ENCODE measurements around the gene KRTAP20-2. TPM values are rescaled to one million over a fixed set of nuclear protein-coding genes. Genes with fewer than 3 reads are reported as not detected.

Gene KRTAP20-2
- total RNA-seq, 2 experiments from 2014 or later, result not detected

GRCh38 chr21:30623362-30623761, 11.6 kb upstream of the KRTAP20-2 start:
- Mint-ChIP-seq H3K27ac (no peak overlapping the region), H3K4me3 (no peak overlapping the region), H3K9me3 (ENCODE audit: low read depth) (no peaks in the 10 kb centered on the region), H3K27me3 (no peaks in the 10 kb centered on the region), H3K4me1 (no peaks in the 10 kb centered on the region), H3K36me3 (ENCODE audit: low read depth) (no peaks in the 10 kb centered on the region)
- ATAC-seq, result no peak
- intact Hi-C loops (cut with DNase I, micrococcal nuclease), result no loop called here
- ChIA-PET POLR2A (no interaction called here), CTCF (no interaction called here)
- DNase-seq, result no peak

GRCh38 chr21:30625449-30626165, 9.4 kb upstream of the KRTAP20-2 start:
- ATAC-seq, result no peak
- DNase-seq, result no peak
- H3K27me3 Mint-ChIP-seq, result no peaks in the 10 kb centered on the region
- ChIA-PET POLR2A (no interaction called here), CTCF (no interaction called here)
- H3K4me1 Mint-ChIP-seq, result no peaks in the 10 kb centered on the region
- H3K4me3 Mint-ChIP-seq, result no peak overlapping the region
- no peak overlapping the region for H3K27ac Mint-ChIP-seq
- no peaks in the 10 kb centered on the region for H3K9me3 Mint-ChIP-seq (ENCODE audit: low read depth)
- intact Hi-C loops (cut with DNase I, micrococcal nuclease), result no loop called here
- H3K36me3 Mint-ChIP-seq (ENCODE audit: low read depth), result no peaks in the 10 kb centered on the region

- intact Hi-C loops (cut with DNase I, micrococcal nuclease), result no loop called here
- Mint-ChIP-seq H3K4me3 (no peak overlapping the region), H3K36me3 (ENCODE audit: low read depth) (no peaks in the 10 kb centered on the region), H3K4me1 (no peaks in the 10 kb centered on the region), H3K9me3 (ENCODE audit: low read depth) (no peaks in the 10 kb centered on the region), H3K27ac (no peak overlapping the region), H3K27me3 (no peaks in the 10 kb centered on the region)
- ChIA-PET CTCF (no interaction called here), POLR2A (no interaction called here)
- DNase-seq (no peak), ATAC-seq (no peak)
Measured at GRCh38 chr21:30628109-30628508, 6.9 kb upstream of the KRTAP20-2 start.

GRCh38 chr21:30629200-30629599, 5.8 kb upstream of the KRTAP20-2 start:
- Mint-ChIP-seq H3K27me3 (no peaks in the 10 kb centered on the region), H3K27ac (no peak overlapping the region), H3K4me3 (no peak overlapping the region), H3K4me1 (no peaks in the 10 kb centered on the region), H3K9me3 (ENCODE audit: low read depth) (no peaks in the 10 kb centered on the region), H3K36me3 (ENCODE audit: low read depth) (no peaks in the 10 kb centered on the region)
- POLR2A ChIA-PET, result no interaction called here
- intact Hi-C loops (cut with DNase I, micrococcal nuclease), result no loop called here
- CTCF ChIA-PET, result no interaction called here
- no peak for ATAC-seq
- DNase-seq, result no peak

GRCh38 chr21:30638686-30639085, 3.7 kb downstream of the KRTAP20-2 start:
- POLR2A ChIA-PET, result no interaction called here
- DNase-seq (no peak), ATAC-seq (no peak)
- Mint-ChIP-seq H3K4me3 (no peak overlapping the region), H3K27me3 (no peaks in the 10 kb centered on the region), H3K27ac (no peak overlapping the region), H3K4me1 (no peaks in the 10 kb centered on the region), H3K9me3 (ENCODE audit: low read depth) (no peaks in the 10 kb centered on the region), H3K36me3 (ENCODE audit: low read depth) (no peaks in the 10 kb centered on the region)
- CTCF ChIA-PET, result no interaction called here
- intact Hi-C loops (cut with DNase I, micrococcal nuclease), result no loop called here

- Mint-ChIP-seq H3K36me3 (ENCODE audit: low read depth) (no peaks in the 10 kb centered on the region), H3K27me3 (peaks cover 2% of the 10 kb centered on the region), H3K27ac (no peak within 1 kb of the TSS), H3K4me3 (no peak within 1 kb of the TSS), H3K4me1 (no peaks in the 10 kb centered on the region), H3K9me3 (ENCODE audit: low read depth) (no peaks in the 10 kb centered on the region)
- intact Hi-C loops (cut with DNase I, micrococcal nuclease), result no loop called here
- ChIA-PET POLR2A (no interaction called here), CTCF (interaction anchor here (0.6 kb wide), 1 partner anchor 917 kb away, joined by 3 read pairs; no protein-coding TSS in a partner anchor)
- no peak for ATAC-seq
- DNase-seq, result no peak
Measured at GRCh38 chr21:30642564-30642963, 7.6 kb downstream of the KRTAP20-2 start, which contains the start of gene KRTAP20-3. Gene KRTAP20-3, plus strand, starts transcription at chr21:30642864.

GRCh38 chr21:30646904-30647414, 12.0 kb downstream of the KRTAP20-2 start:
- ATAC-seq (no peak), DNase-seq (no peak)
- CTCF ChIA-PET, result no interaction called here
- Mint-ChIP-seq H3K27me3 (peaks cover 4% of the 10 kb centered on the region), H3K4me1 (no peaks in the 10 kb centered on the region), H3K9me3 (ENCODE audit: low read depth) (no peaks in the 10 kb centered on the region), H3K27ac (no peak overlapping the region), H3K36me3 (ENCODE audit: low read depth) (no peaks in the 10 kb centered on the region), H3K4me3 (no peak overlapping the region)
- POLR2A ChIA-PET, result no interaction called here
- intact Hi-C loops (cut with DNase I, micrococcal nuclease), result no loop called here

GRCh38 chr21:30652891-30653290, 17.9 kb downstream of the KRTAP20-2 start:
- Mint-ChIP-seq H3K4me1 (no peaks in the 10 kb centered on the region), H3K9me3 (ENCODE audit: low read depth) (no peaks in the 10 kb centered on the region), H3K27ac (no peak overlapping the region), H3K36me3 (ENCODE audit: low read depth) (no peaks in the 10 kb centered on the region), H3K27me3 (peaks cover 4% of the 10 kb centered on the region), H3K4me3 (no peak overlapping the region)
- CTCF ChIA-PET, result no interaction called here
- DNase-seq (no peak), ATAC-seq (no peak)
- POLR2A ChIA-PET, result no interaction called here
- intact Hi-C loops (cut with DNase I, micrococcal nuclease), result no loop called here

- H3K4me1 Mint-ChIP-seq, result no peaks in the 10 kb centered on the region
- CTCF ChIA-PET, result interaction anchor here (0.7 kb wide), 1 partner anchor 370 kb away, joined by 4 read pairs; no protein-coding TSS in a partner anchor
Measured at GRCh38 chr21:30668776-30669175, 33.8 kb downstream of the KRTAP20-2 start.

GRCh38 chr21:30672985-30673650, 38.1 kb downstream of the KRTAP20-2 start:
- H3K27ac Mint-ChIP-seq, result no peak overlapping the region
- H3K9me3 Mint-ChIP-seq (ENCODE audit: low read depth), result peaks cover 2% of the 10 kb centered on the region
- H3K27me3 Mint-ChIP-seq, result peaks cover 5% of the 10 kb centered on the region
- H3K4me3 Mint-ChIP-seq, result no peak overlapping the region
- intact Hi-C loops (cut with DNase I, micrococcal nuclease), result no loop called here
- CTCF ChIA-PET, result no interaction called here
- H3K36me3 Mint-ChIP-seq (ENCODE audit: low read depth), result no peaks in the 10 kb centered on the region
- no peaks in the 10 kb centered on the region for H3K4me1 Mint-ChIP-seq
- DNase-seq (no peak), ATAC-seq (no peak)
- POLR2A ChIA-PET, result interaction anchor here (0.6 kb wide), 1 partner anchor 354 kb away, joined by 3 read pairs; no protein-coding TSS in a partner anchor

More at GRCh38 chr21:30668776-30669175, 33.8 kb downstream of the KRTAP20-2 start:
- peaks cover 2% of the 10 kb centered on the region for H3K9me3 Mint-ChIP-seq (ENCODE audit: low read depth)
- H3K27me3 Mint-ChIP-seq, result peaks cover 7% of the 10 kb centered on the region
- no peak for ATAC-seq
- H3K36me3 Mint-ChIP-seq (ENCODE audit: low read depth), result no peaks in the 10 kb centered on the region
- no peak overlapping the region for H3K27ac Mint-ChIP-seq
- POLR2A ChIA-PET, result no interaction called here
- intact Hi-C loops (cut with DNase I, micrococcal nuclease), result no loop called here
- no peak for DNase-seq
- H3K4me3 Mint-ChIP-seq, result no peak overlapping the region

GRCh38 chr21:30674312-30674711, 39.3 kb downstream of the KRTAP20-2 start:
- ATAC-seq (no peak), DNase-seq (no peak)
- no peak overlapping the region for H3K4me3 Mint-ChIP-seq
- peaks cover 5% of the 10 kb centered on the region for H3K27me3 Mint-ChIP-seq
- no peak overlapping the region for H3K27ac Mint-ChIP-seq
- no peaks in the 10 kb centered on the region for H3K4me1 Mint-ChIP-seq
- CTCF ChIA-PET, result no interaction called here
- no peaks in the 10 kb centered on the region for H3K36me3 Mint-ChIP-seq (ENCODE audit: low read depth)
- POLR2A ChIA-PET, result no interaction called here
- intact Hi-C loops (cut with DNase I, micrococcal nuclease), result no loop called here
- peaks cover 2% of the 10 kb centered on the region for H3K9me3 Mint-ChIP-seq (ENCODE audit: low read depth)

GRCh38 chr21:30676737-30677136, 41.7 kb downstream of the KRTAP20-2 start:
- DNase-seq (no peak), ATAC-seq (no peak)
- H3K36me3 Mint-ChIP-seq (ENCODE audit: low read depth), result no peaks in the 10 kb centered on the region
- H3K27me3 Mint-ChIP-seq, result no peaks in the 10 kb centered on the region
- no peak overlapping the region for H3K27ac Mint-ChIP-seq
- no peaks in the 10 kb centered on the region for H3K4me1 Mint-ChIP-seq
- ChIA-PET POLR2A (no interaction called here), CTCF (no interaction called here)
- no peaks in the 10 kb centered on the region for H3K9me3 Mint-ChIP-seq (ENCODE audit: low read depth)
- intact Hi-C loops (cut with DNase I, micrococcal nuclease), result no loop called here
- H3K4me3 Mint-ChIP-seq, result no peak overlapping the region
